AG20443 (cell line): Measurements from ENCODE around the gene C10orf71.

Experiments used
- DNase-seq: peaks from one replicate; pipeline ENCODE4 v3.0.0; 2012; ENCODE audit warnings: low spot score, mixed read lengths

The C10orf71 gene

GRCh38 chr10:49361735-49362568 lies 63.0 kb downstream of the C10orf71 start:
- DNase-seq, result no peak

GRCh38 chr10:49362596-49363260 lies 63.8 kb downstream of the C10orf71 start:
- DNase-seq, result no peak

- no peak for DNase-seq
Observed at GRCh38 chr10:49363309-49364031, 64.5 kb downstream of the C10orf71 start.

- no peak for DNase-seq
Observed at GRCh38 chr10:49364051-49364450, 65.1 kb downstream of the C10orf71 start.

GRCh38 chr10:49364747-49365146 lies 65.8 kb downstream of the C10orf71 start:
- DNase-seq, result no peak

- no peak for DNase-seq
Observed at GRCh38 chr10:49365275-49365674, 66.3 kb downstream of the C10orf71 start.

- no peak for DNase-seq
Observed at GRCh38 chr10:49365675-49366415, 66.9 kb downstream of the C10orf71 start.

GRCh38 chr10:49366460-49366859 lies 67.5 kb downstream of the C10orf71 start:
- DNase-seq, result no peak

- DNase-seq, result no peak
Observed at GRCh38 chr10:49367600-49367999, 68.6 kb downstream of the C10orf71 start.

- no peak for DNase-seq
Observed at GRCh38 chr10:49368256-49368655, 69.3 kb downstream of the C10orf71 start.

- no peak for DNase-seq
Observed at GRCh38 chr10:49369216-49370162, 70.5 kb downstream of the C10orf71 start.

GRCh38 chr10:49370326-49371100 lies 71.5 kb downstream of the C10orf71 start:
- no peak for DNase-seq

GRCh38 chr10:49371967-49372366 lies 73.0 kb downstream of the C10orf71 start:
- DNase-seq, result no peak

GRCh38 chr10:49373361-49373760 lies 74.4 kb downstream of the C10orf71 start:
- no peak for DNase-seq

- DNase-seq, result no peak
Observed at GRCh38 chr10:49374740-49375139, 75.8 kb downstream of the C10orf71 start.

- DNase-seq, result no peak
Observed at GRCh38 chr10:49375611-49376010, 76.6 kb downstream of the C10orf71 start.
